Activated CD8-positive, alpha-beta memory T cell treated with anti-CD3 and anti-CD28 coated beads for 48 hours (primary cell): ENCODE results near the gene RAB8B.
A peak's percentile ranks its signal among the peaks of the same experiment; 100 is the strongest.

ENCODE experiments used
- DNase-seq, 3 experiments: peaks; one replicate each; pipeline ENCODE4 v3.0.0-alpha.2; 2020; ENCODE audit warnings: low read depth in 2 of 3, low spot score in 2 of 3

Gene RAB8B

GRCh38 chr15:63188926-63189871 is at the start of gene RAB8B:
Gene RAB8B (plus strand): TSS chr15:63189606. CDS start chr15:63189625, 19 bp downstream.
- peak; percentile 97 to 98 (median 98) for DNase-seq

GRCh38 chr15:63140936-63141335 is 48.5 kb upstream of the RAB8B start:
- DNase-seq = no peak

GRCh38 chr15:63145426-63145825 is 44.0 kb upstream of the RAB8B start:
- no peak for DNase-seq

GRCh38 chr15:63146684-63147083 is 42.7 kb upstream of the RAB8B start:
- no peak for DNase-seq

- DNase-seq = no peak
These were observed 37.7 kb upstream of the RAB8B start for GRCh38 chr15:63151665-63152064.

- DNase-seq = no peak
These were observed 33.9 kb upstream of the RAB8B start for GRCh38 chr15:63155486-63155885.

- DNase-seq = no peak
These were observed 33.2 kb upstream of the RAB8B start for GRCh38 chr15:63156086-63156710.

- DNase-seq = no peak
These were observed 32.7 kb upstream of the RAB8B start for GRCh38 chr15:63156755-63157117.

GRCh38 chr15:63157118-63157843 is 32.1 kb upstream of the RAB8B start, which contains the start of gene RPS27L:
Gene RPS27L (minus strand): TSS chr15:63157477. CDS start chr15:63157405, 72 bp downstream.
- DNase-seq = peak; percentile 69 to 70 (median 70)

GRCh38 chr15:63157891-63158431 is 31.4 kb upstream of the RAB8B start:
- DNase-seq = no peak

- no peak for DNase-seq
These were observed 28.8 kb upstream of the RAB8B start for GRCh38 chr15:63160638-63161037.

- DNase-seq = no peak
These were observed 26.2 kb upstream of the RAB8B start for GRCh38 chr15:63163217-63163616.

- no peak for DNase-seq
These were observed 24.1 kb upstream of the RAB8B start for GRCh38 chr15:63165166-63165859.

- DNase-seq = no peak
These were observed 23.2 kb upstream of the RAB8B start for GRCh38 chr15:63166219-63166618.

GRCh38 chr15:63169788-63170187 is 19.6 kb upstream of the RAB8B start:
- no peak for DNase-seq

- no peak for DNase-seq
These were observed 17.0 kb upstream of the RAB8B start for GRCh38 chr15:63172376-63172775.

GRCh38 chr15:63172851-63173451 is 16.5 kb upstream of the RAB8B start:
- DNase-seq = no peak

- DNase-seq = no peak
These were observed 13.1 kb upstream of the RAB8B start for GRCh38 chr15:63176302-63176701.

- no peak for DNase-seq
These were observed 11.4 kb upstream of the RAB8B start for GRCh38 chr15:63178034-63178433.

GRCh38 chr15:63180746-63181145 is 8.7 kb upstream of the RAB8B start:
- no peak for DNase-seq
